ENCODE results near the gene SRGAP3. TPM values are rescaled to one million over a fixed set of nuclear protein-coding genes. Genes with fewer than 3 reads are reported as not detected.

The SRGAP3 gene
- total RNA-seq, 4 donors from 2014 or later: 6.7 to 24.8 (median 19.7) TPM

GRCh38 chr3:8932507-8932906, 316.9 kb downstream of the SRGAP3 start:
- TF ChIP-seq POLR2A (IDR thresholded peaks at IDR 0.05): no peak
- no peak for TF ChIP-seq CTCF (IDR thresholded peaks at IDR 0.05)
- Histone ChIP-seq H3K27ac (no peak overlapping the region), H3K9me3 (no peaks in the 10 kb centered on the region), H3K4me1 (no peaks in the 10 kb centered on the region), H3K36me3 (no peaks in the 10 kb centered on the region), H3K4me3 (no peak overlapping the region), H3K27me3 (no peaks in the 10 kb centered on the region)
- DNase-seq: no peak

GRCh38 chr3:8931342-8931741, 318.1 kb downstream of the SRGAP3 start:
- no peaks in the 10 kb centered on the region for H3K27me3 ChIP-seq
- H3K36me3 ChIP-seq: no peaks in the 10 kb centered on the region
- DNase-seq: no peak

More at GRCh38 chr3:8931342-8931741, 318.1 kb downstream of the SRGAP3 start:
- H3K27ac ChIP-seq: no peak overlapping the region
- no peaks in the 10 kb centered on the region for H3K9me3 ChIP-seq
- H3K4me3 ChIP-seq: no peak overlapping the region
- TF ChIP-seq CTCF (IDR thresholded peaks at IDR 0.05): no peak
- TF ChIP-seq POLR2A (IDR thresholded peaks at IDR 0.05): no peak
- no peaks in the 10 kb centered on the region for H3K4me1 ChIP-seq

Small RNAs within 50 kb of the gene (small RNA-seq; reads per million reads assigned to genes)
- 0 reads per million in 2 donors for gene RF00416

Other genes with a start within 250 kb of the SRGAP3 start
- 10 to 100 TPM; 16.8 to 31.5 (median 22.7) TPM for gene THUMPD3, start 113.4 kb upstream of the SRGAP3 start, total RNA-seq
- 100 to 1,000 TPM in 3 of 4 donors, 10 to 100 TPM in 1; 72.5 to 272 (median 147) TPM for gene SETD5, start 148.0 kb upstream of the SRGAP3 start, total RNA-seq